DMS153 (cell line): ENCODE measurements around the gene NPC1.
A peak's percentile ranks its signal among the peaks of the same experiment; 100 is the strongest.
"Not testable (repeated sequence)": the region's sequence is repeated elsewhere in the genome, so short reads cannot be mapped to it uniquely, and the experiment has no call there.

Experiments
- DNase-seq: peaks from one replicate; lab custom pipeline; 2025; lab: John Stamatoyannopoulos, UW

The NPC1 gene

GRCh38 chr18:23523429-23524212, 62.7 kb downstream of the NPC1 start:
- DNase-seq, result no peak

- no peak for DNase-seq
Observed at GRCh38 chr18:23521907-23522306, 64.4 kb downstream of the NPC1 start.

GRCh38 chr18:23521271-23521670, 65.0 kb downstream of the NPC1 start:
- DNase-seq, result no peak

DNA sequence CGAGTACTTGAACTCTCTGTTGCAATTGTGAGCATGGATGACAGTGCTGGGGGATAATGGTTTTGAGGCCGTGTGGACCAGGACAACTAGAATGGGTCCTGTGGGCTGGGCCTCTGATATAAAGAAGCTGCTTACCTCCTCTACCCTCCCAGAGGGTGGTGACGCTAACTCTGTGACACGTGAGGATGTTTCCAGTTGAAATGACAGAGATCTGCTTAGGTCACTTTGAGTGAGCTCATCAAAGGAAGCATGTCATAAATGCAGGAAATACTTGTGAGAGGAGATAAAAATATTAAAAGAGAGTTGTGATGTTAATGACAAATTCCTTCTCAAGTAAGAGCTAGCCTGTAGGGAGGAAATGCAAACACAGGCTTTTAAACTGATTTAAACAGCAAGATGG, 66.6 kb downstream of the NPC1 start:
- DNase-seq, result no peak

GRCh38 chr18:23515911-23516546, 70.3 kb downstream of the NPC1 start:
- DNase-seq, result peak; percentile 62

GRCh38 chr18:23512641-23513040, 73.7 kb downstream of the NPC1 start:
- no peak for DNase-seq

GRCh38 chr18:23512216-23512615, 74.1 kb downstream of the NPC1 start:
- DNase-seq, result not testable (repeated sequence)

DNA sequence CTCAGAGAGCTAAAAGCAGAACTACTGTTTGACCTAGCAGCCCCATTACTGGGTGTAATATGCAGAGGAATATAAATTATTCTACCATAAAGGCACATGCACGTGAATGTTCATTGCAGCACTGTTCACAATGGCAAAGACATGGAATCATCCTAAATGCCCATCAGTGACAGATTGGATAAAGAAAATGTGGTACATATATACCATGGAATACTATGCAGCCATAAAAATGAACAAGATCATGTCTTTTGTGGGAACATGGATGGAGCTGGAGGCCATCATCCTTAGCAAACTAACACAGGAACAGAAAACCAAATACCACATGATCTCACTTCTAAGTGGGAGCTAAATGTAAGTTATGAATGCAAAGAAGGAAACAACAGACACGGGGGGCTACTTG, 75.4 kb downstream of the NPC1 start:
- not testable (repeated sequence) for DNase-seq

DNA sequence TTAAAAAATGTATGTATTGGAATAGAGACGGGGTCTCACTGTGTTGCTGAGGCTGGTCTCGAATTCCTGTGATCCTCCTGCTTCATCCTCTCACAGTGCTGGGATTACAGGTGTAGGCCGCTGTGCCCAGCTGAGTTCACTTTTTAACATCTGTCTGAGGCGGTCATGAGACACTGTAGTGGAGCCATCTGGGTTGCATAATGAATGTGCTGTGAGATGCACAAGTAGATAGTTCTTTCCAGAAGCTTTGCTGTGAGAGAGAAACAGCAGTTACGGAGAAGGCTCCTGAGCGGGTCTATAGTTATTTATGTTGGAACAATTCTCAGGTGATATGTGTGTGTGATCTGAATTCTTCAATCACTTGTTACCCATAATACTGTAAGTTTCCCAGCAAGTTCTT, 79.9 kb downstream of the NPC1 start:
- DNase-seq, result no peak

GRCh38 chr18:23504720-23505119, 81.6 kb downstream of the NPC1 start:
- no peak for DNase-seq

GRCh38 chr18:23503963-23504344, 82.4 kb downstream of the NPC1 start:
- no peak for DNase-seq

DNA sequence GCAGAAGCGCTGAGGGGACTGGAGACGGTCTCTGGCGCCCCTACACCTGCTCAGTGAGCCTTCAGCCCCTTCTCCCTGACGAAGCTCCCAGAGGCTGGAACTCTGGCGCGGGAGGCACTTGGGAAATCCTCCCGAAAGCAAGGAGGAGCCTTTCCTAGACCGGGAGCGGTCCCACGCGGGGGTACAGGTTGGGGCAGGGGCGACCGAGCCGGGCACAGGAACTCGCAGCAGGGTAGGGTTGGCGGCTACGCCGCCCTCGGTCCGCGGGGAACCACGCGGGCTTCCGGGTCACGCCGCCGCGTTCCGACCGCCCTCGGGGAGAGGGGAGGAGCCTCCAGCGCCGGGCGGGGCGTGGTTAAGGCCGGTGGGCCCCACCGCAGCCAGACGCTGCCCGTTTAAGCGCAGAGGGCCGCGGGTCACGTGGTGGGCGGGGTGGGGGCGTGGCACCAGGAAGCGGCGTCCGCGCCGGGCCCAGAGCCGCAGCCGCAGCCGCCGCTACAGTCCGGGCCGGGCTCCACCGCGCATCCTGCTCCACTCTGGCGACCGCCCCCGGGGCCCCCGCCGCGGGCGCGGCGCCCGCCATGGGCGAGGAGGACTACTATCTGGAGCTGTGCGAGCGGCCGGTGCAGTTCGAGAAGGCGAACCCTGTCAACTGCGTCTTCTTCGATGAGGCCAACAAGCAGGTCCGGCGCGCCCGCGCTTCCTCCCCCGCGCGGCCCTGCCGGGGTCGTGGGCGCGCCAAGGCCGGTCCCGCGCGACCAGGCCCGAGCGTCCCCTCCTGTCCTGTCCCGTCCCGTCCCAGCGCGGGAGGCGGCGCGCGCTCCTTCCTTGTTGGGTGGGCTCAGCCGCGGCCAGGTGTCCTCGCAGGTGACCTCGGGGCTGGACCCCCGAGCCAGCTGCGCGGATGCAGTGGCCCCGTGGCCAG, 83.0 kb downstream of the NPC1 start, which contains the start of gene RMC1:
TSS of gene RMC1 (plus strand) at position 474 of the 925 bp plus-strand sequence. CDS start at position 582, 108 bp downstream.
- peak; percentile 87 for DNase-seq

DNA sequence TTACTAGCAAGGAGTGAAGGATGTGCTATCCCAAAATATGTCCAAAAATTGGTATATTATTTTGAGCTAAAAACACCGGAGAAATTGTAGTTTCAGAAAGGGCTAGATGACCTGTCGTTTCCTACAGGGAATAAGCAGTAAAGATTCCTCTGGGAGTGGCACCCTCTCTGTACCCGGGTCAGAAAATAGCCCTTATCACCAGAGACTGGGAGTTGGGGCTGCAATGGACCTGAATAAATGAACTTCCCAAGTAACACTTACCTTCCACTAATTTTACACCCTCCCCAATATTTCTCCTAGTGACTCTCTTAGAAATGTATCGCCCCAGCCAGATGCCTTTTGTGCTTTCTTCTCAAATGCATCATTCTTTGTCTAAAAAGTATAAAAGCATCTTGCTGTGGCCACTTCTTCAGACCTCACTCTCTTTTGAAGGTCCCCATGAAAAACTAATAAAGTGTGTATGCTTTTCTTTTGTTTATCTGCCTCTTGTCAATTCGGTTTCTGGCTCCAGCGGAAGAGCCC, 83.7 kb downstream of the NPC1 start:
- DNase-seq, result no peak

DNA sequence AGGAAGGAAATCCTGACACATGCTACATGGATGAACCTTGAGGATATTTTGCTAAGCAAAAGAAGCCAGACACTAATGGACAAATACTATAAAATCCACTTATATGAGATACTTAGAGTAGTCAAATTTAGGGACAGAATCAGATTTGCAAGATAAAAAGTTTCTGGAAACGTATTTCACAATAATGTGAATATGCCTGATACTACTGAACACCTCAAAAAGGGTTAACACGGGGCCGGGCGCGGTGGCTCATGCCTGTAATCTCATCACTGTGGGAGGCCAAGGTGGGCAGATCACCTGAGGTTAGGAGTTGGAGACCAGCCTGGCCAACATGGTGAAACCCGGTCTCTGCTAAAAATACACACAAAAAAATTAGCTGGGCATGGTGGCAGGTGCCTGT, 84.7 kb downstream of the NPC1 start:
- no peak for DNase-seq

- DNase-seq, result no peak
Observed at GRCh38 chr18:23499291-23499781, 87.0 kb downstream of the NPC1 start.

DNA sequence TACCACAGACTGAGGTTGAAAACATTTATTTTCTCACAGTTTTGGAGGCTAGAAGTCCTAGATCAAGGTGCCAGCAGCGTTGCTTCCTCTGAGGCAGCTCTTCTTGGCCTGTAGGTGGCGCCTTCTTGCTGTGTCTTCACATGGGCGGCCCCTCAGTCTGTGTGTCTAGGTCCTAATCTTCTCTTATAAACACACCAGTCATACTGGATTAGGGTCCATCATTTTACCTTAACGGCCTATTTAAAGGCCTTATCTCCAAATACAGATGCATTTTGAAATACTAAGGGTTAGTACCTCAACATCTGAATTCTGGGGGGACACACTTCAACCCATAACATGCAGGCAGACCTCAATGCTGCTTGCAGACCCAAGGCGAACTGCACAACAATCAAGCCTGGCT, 87.4 kb downstream of the NPC1 start:
- DNase-seq, result peak; percentile 25

- no peak for DNase-seq
Observed at GRCh38 chr18:23498117-23498516, 88.2 kb downstream of the NPC1 start.

GRCh38 chr18:23495723-23496440, 90.4 kb downstream of the NPC1 start:
- peak; percentile 75 for DNase-seq

- peak; percentile 4 for DNase-seq
Observed at GRCh38 chr18:23494992-23495391, 91.3 kb downstream of the NPC1 start.

- DNase-seq, result no peak
Observed at GRCh38 chr18:23493654-23494053, 92.7 kb downstream of the NPC1 start.

DNA sequence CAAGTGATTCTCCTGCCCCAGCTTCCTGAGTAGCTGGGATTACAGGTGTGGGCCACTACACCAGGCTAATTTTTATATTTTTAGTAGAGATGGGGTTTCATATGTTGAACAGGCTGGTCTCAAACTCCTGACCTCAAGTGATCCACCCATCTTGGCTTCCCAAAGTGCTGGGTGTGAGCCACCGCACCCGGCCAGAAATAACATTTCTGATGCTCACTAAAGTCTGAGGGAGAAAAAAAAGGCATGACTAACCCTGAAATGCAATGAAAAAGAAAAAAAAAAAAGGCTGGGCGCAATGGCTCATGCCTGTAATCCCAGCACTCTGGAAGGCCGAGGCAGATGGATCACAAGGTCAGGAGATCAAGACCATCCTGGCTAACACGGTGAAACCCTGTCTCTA, 96.7 kb downstream of the NPC1 start:
- DNase-seq, result not testable (repeated sequence)
